GM12878 (cell line): ENCODE measurements around the gene TPRN. TPM values are rescaled to one million over a fixed set of nuclear protein-coding genes. Genes with fewer than 3 reads are reported as not detected.

Experiments used
- ATAC-seq: fragments of 200-7000 bp; cut with Tn5 transposase; 3 replicates; pipeline ENCODE4 v1.9.1; 2020; ENCODE audit warnings: mild to moderate bottlenecking, moderate library complexity
- BruUV-seq: library from RNA; stranded (reverse); fragments of 400-500 nt; replicated peaks from 2 replicates; lab custom pipeline; 2021; lab: Mats Ljungman, UMichigan
- CTCF ChIA-PET: fragments of 300-600 bp; sonication (Branson Sonifier 250); formaldehyde crosslinking; extraction: SDS; loops from one replicate; lab custom pipeline; 2021; ENCODE audit warnings: inconsistent platforms; lab: Yijun Ruan, JAX
- POLR2A ChIA-PET: fragments of 350-600 bp; formaldehyde crosslinking; extraction: SDS; loops from one replicate; lab custom pipeline; 2021; ENCODE audit warnings: inconsistent platforms; lab: Charles Lee
- RAD21 ChIA-PET: fragments of 300-600 bp; sonication (Branson Sonifier 250); formaldehyde crosslinking; loops from one replicate; lab custom pipeline; 2023; ENCODE audit warnings: antibody characterized with exemption; ENCODE audit not compliant: unreplicated experiment; lab: Charles Lee
- SMC1A ChIA-PET: fragments of 300-600 bp; sonication (Branson Sonifier 250); formaldehyde crosslinking; loops from one replicate; lab custom pipeline; 2023; ENCODE audit not compliant: unreplicated experiment, uncharacterized antibody; lab: Charles Lee
- DNase-seq: peaks from one replicate; pipeline ENCODE4 v3.0.0-alpha.2; 2011; ENCODE audit warnings: low read depth, low spot score
- FAIRE-seq: peaks from 3 replicates; lab custom pipeline; 2011; peaks lifted over from hg19 to GRCh38; lab: Jason Lieb, UNC
- H2AFZ ChIP-seq: 2 replicates; pipeline ENCODE4 v1.6.0; 2011; ENCODE audit warnings: low read depth, low read length, control low read depth; ENCODE audit not compliant: control insufficient read depth
- H3K27ac ChIP-seq: 2 replicates; pipeline ENCODE4 v1.5.1; 2011; ENCODE audit warnings: control low read depth; ENCODE audit not compliant: control insufficient read depth, insufficient read depth
- H3K27me3 ChIP-seq, 2 experiments: replicated peaks in 1 of 2; 2 replicates each; pipeline versions ENCODE4 v1.6.0 to v1.6.1; 2011; ENCODE audit warnings: low read length in 1 of 2; ENCODE audit not compliant: control insufficient read depth in 2 of 2, insufficient read depth in 2 of 2
- H3K36me3 ChIP-seq, 2 experiments: 2 replicates each; pipeline ENCODE4 v1.5.1; 2011; ENCODE audit warnings: low read length in 1 of 2; ENCODE audit not compliant: control insufficient read depth in 2 of 2, insufficient read depth in 2 of 2
- H3K4me1 ChIP-seq: 2 replicates; pipeline ENCODE4 v1.6.1; 2011; ENCODE audit warnings: mild to moderate bottlenecking, low read length, moderate library complexity, mixed read lengths; ENCODE audit not compliant: control insufficient read depth, insufficient read depth
- H3K4me2 ChIP-seq: 2 replicates; pipeline ENCODE4 v1.6.0; 2011; ENCODE audit warnings: control low read depth; ENCODE audit not compliant: control insufficient read depth, insufficient read depth
- H3K4me3 ChIP-seq: fragments of 200-600 bp; sonication (generic); 2 replicates; pipeline ENCODE4 v1.5.1; 2016
- H3K79me2 ChIP-seq: 2 replicates; pipeline ENCODE4 v1.6.0; 2011; ENCODE audit warnings: low read length; ENCODE audit not compliant: control insufficient read depth, insufficient read depth
- H3K9ac ChIP-seq: 2 replicates; pipeline ENCODE4 v1.8.0; 2011; ENCODE audit warnings: low read length, control low read depth, mixed read lengths; ENCODE audit not compliant: control insufficient read depth, insufficient read depth
- H3K9me3 ChIP-seq: replicated peaks from 3 replicates; pipeline ENCODE4 v1.5.1; 2011; ENCODE audit warnings: mild to moderate bottlenecking, low read length; ENCODE audit not compliant: control insufficient read depth, insufficient read depth
- H4K20me1 ChIP-seq: 2 replicates; pipeline ENCODE4 v1.6.0; 2011; ENCODE audit not compliant: control insufficient read depth, insufficient read depth
- BMI1 ChIP-seq: fragments of 450-650 bp; IDR thresholded peaks from 2 replicates; pipeline ENCODE4 v1.6.1; 2016; ENCODE audit warnings: mild to moderate bottlenecking, moderate library complexity, borderline replicate concordance
- CHD2 ChIP-seq: IDR thresholded peaks from 2 replicates; pipeline ENCODE4 v1.6.1; 2011; ENCODE audit warnings: low read depth, low read length, improper control_type of control experiment, borderline replicate concordance
- ESRRA ChIP-seq: IDR thresholded peaks from 2 replicates; pipeline ENCODE4 v1.6.1; 2012; ENCODE audit warnings: mild to moderate bottlenecking, low read length, improper control_type of control experiment
- EZH2 ChIP-seq: IDR thresholded peaks from 2 replicates; pipeline ENCODE4 v1.6.1; 2012; ENCODE audit warnings: low read depth, mild to moderate bottlenecking, control low read depth, inconsistent platforms, low read length, borderline replicate concordance; ENCODE audit not compliant: control insufficient read depth
- FOXK2 ChIP-seq: fragments of 450-650 bp; IDR thresholded peaks from 2 replicates; pipeline ENCODE4 v1.6.1; 2017; ENCODE audit warnings: mild to moderate bottlenecking, moderate library complexity
- FOXM1 ChIP-seq: IDR thresholded peaks from 2 replicates; pipeline ENCODE4 v1.6.1; 2012; ENCODE audit warnings: low read depth, mild to moderate bottlenecking, inconsistent platforms, low read length, moderate library complexity
- MTA3 ChIP-seq: IDR thresholded peaks from 2 replicates; pipeline ENCODE4 v1.6.1; 2012; ENCODE audit warnings: low read length, inconsistent platforms, borderline replicate concordance
- NFXL1 ChIP-seq: fragments of 450-650 bp; IDR thresholded peaks from 2 replicates; pipeline ENCODE4 v1.6.1; 2017; ENCODE audit warnings: antibody characterized with exemption, mild to moderate bottlenecking, borderline replicate concordance
- NR2C2 ChIP-seq: IDR thresholded peaks from 2 replicates; pipeline ENCODE4 v1.6.1; 2011; ENCODE audit warnings: borderline replicate concordance, low read depth; ENCODE audit not compliant: control insufficient read depth, insufficient read length
- NR2F1 ChIP-seq: fragments of 450-650 bp; conservative IDR thresholded peaks from 2 replicates; pipeline ENCODE4 v1.6.1; 2017; ENCODE audit warnings: mild to moderate bottlenecking
- POLR2A ChIP-seq: IDR thresholded peaks from 2 replicates; pipeline ENCODE4 v1.6.1; 2011; ENCODE audit warnings: low read depth, mild to moderate bottlenecking, low read length
- POLR2AphosphoS5 ChIP-seq: IDR thresholded peaks from 2 replicates; pipeline ENCODE4 v1.6.1; 2011; ENCODE audit warnings: mild to moderate bottlenecking, low read length, inconsistent platforms
- POU2F2 ChIP-seq: IDR thresholded peaks from 3 replicates; pipeline ENCODE4 v1.6.1; 2011; ENCODE audit warnings: low read depth, mild to moderate bottlenecking, low read length, borderline replicate concordance
- RBBP5 ChIP-seq: fragments of 200-600 bp; sonication (generic); conservative IDR thresholded peaks from 2 replicates; pipeline ENCODE4 v1.6.1; 2016
- SMARCA5 ChIP-seq: fragments of 450-650 bp; IDR thresholded peaks from 2 replicates; pipeline ENCODE4 v1.6.1; 2017; ENCODE audit warnings: mild to moderate bottlenecking
- SP1 ChIP-seq: IDR thresholded peaks from one replicate; pipeline ENCODE4 v1.6.1; 2011; ENCODE audit warnings: low read depth, low read length
- TCF7 ChIP-seq: IDR thresholded peaks from 2 replicates; pipeline ENCODE4 v1.6.1; 2014; ENCODE audit warnings: antibody characterized with exemption, borderline replicate concordance
- ZNF217 ChIP-seq: fragments of 450-650 bp; IDR thresholded peaks from 2 replicates; pipeline ENCODE4 v1.6.1; 2017; ENCODE audit warnings: antibody characterized with exemption, mild to moderate bottlenecking
- ZNF622 ChIP-seq: fragments of 450-650 bp; IDR thresholded peaks from 2 replicates; pipeline ENCODE4 v1.6.1; 2017; ENCODE audit warnings: mild to moderate bottlenecking, inconsistent platforms
- WGBS: methylation state at CpG from one replicate; pipeline ENCODE4 v1.1.6; 2016; ENCODE audit warnings: low lambda C conversion rate; ENCODE audit not compliant: insufficient replicate concordance, insufficient coverage; ENCODE audit errors: missing lambda C conversion rate; 5-methylcytosine and 5-hydroxymethylcytosine counted together
- in situ Hi-C: fragments of 300-500 bp; cut with MboI; formaldehyde crosslinking; loops from 9 replicates; pipeline ENCODE4 v1.14.3; 2018; ENCODE audit warnings: mixed read lengths
- intact Hi-C: fragments of 100-400 bp; cut with micrococcal nuclease; formaldehyde crosslinking; loops from one replicate; pipeline ENCODE4 v1.14.2; 2022; ENCODE audit not compliant: unreplicated experiment
- polyA plus RNA-seq, 11 experiments: library from polyadenylated mRNA; depleted of rRNA in 4 of 11; unstranded in 6 of 11; stranded (reverse) in 5 of 11; fragments of >200 nt; fragmentation: Nextera tagmentation in 4 of 11; fragmentation: Illumina TruSeq in 1 of 11; extraction: Ambion mirVana in 4 of 11; extraction: Trizol in 1 of 11; gene quantifications; 1 replicate in 1 of 11; 2 replicates in 10 of 11; pipeline versions ENCODE4 v1.2.1 to v1.2.3, GENCODE V29; 2011 to 2016; ENCODE audit warnings: inconsistent platforms in 2 of 11, missing spikeins in 2 of 11, low read depth in 1 of 11
- total RNA-seq, 4 experiments: library from RNA; depleted of rRNA in 3 of 4; stranded (reverse); fragments of >200 nt in 3 of 4; fragmentation: Illumina TruSeq in 1 of 4; extraction: Trizol in 1 of 4; gene quantifications; 2 replicates each; pipeline versions ENCODE4 v1.2.1 to v1.2.3, GENCODE V29; 2013 to 2021
- TF ChIP-seq, protein P1 (sequence below): IDR thresholded peaks from 2 replicates; pipeline ENCODE4 v1.6.1; 2012; ENCODE audit warnings: low read depth, low read length, improper control_type of control experiment

TPRN gene
- total and polyA plus RNA-seq, 10 of the 15 experiments (the other 5 are each of a cell fraction or from before 2014, with no cell fraction given): 0.18 to 19.5 (median 3.1) TPM

- WGBS: 63% methylated on average over 6 of the region's 6 CpGs
- intact Hi-C loops: no loop called here
- H3K4me1 ChIP-seq: peaks cover 15% of the 10 kb centered on the region
Measured at GRCh38 chr9:137247916-137248175, 47.3 kb upstream of the TPRN start.

DNA sequence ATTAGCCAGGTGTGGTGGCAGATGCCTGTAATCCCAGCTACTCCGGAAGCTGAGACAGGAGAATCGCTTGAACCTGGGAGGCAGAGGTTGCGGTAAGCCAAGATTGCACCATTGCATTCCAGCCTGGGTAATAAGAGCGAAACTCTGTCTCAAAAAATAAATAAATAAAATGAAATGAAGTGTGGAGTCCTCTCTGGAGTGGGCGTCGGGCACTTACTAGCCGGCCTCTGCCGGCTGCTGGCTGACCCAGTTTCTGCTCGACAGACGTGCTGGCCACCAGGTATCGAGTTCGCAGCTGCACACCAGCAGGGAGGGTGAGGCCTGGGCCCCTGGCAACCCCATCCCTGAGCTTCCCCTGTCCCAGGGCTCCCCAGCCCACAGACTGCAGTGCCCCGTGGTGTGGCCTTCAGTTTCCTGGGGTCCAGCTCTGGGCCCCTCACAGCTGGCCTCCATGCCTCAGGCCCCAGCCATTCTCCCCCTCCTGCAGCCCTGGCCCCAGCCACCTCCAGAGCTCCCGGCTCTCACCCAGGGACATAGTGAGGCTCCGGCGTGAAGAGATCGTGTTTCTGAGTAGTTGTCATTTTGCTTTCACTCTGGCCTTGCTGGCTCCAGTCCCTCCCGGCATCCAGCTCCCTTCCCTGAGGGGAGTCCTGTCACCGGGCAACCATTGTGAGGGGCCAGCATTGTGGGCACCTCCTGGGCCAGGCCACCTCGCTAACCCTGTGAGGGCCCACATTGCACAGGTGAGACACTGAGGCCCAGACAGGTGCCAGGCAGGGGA, 46.8 kb upstream of the TPRN start:
- POLR2A ChIA-PET: no interaction called here
- Histone ChIP-seq H3K4me2 (no peak overlapping the region), H4K20me1 (peaks cover under 1% of the 10 kb centered on the region; the same call in 1 of the 2 replicates), H3K79me2 (peaks cover 13% of the 10 kb centered on the region), H3K9me3 (no peaks in the 10 kb centered on the region), H3K9ac (no peak overlapping the region), H3K27me3 (no peaks in the 10 kb centered on the region), H3K4me1 (peaks cover 20% of the 10 kb centered on the region), H3K27ac (no peak overlapping the region), H3K4me3 (no peak overlapping the region), H3K36me3 (peaks cover 8 to 12% of the 10 kb centered on the region in 2 experiments), H2AFZ (no peak overlapping the region)
- SMC1A ChIA-PET: no interaction called here
- FAIRE-seq (no peak), ATAC-seq (no peak), DNase-seq (no peak)
- intact Hi-C loops (no loop called here), in situ Hi-C loops (no loop called here)
- RAD21 ChIA-PET: no interaction called here
- 83% methylated on average over 20 of the region's 20 CpGs for WGBS
- no TSS peak for BruUV-seq
- CTCF ChIA-PET: no interaction called here
- TF ChIP-seq POLR2A (no peak), NR2C2 (no peak), EZH2 (no peak), ESRRA (no peak), TCF7 (no peak), FOXM1 (no peak), FOXK2 (no peak), POLR2AphosphoS5 (no peak), MTA3 (no peak), SMARCA5 (no peak), ZNF217 (no peak), SP1 (no peak), CHD2 (no peak), NFXL1 (no peak), RBBP5 (no peak), NR2F1 (no peak), BMI1 (no peak), ZNF622 (no peak)
- TF ChIP-seq, protein P1, sequence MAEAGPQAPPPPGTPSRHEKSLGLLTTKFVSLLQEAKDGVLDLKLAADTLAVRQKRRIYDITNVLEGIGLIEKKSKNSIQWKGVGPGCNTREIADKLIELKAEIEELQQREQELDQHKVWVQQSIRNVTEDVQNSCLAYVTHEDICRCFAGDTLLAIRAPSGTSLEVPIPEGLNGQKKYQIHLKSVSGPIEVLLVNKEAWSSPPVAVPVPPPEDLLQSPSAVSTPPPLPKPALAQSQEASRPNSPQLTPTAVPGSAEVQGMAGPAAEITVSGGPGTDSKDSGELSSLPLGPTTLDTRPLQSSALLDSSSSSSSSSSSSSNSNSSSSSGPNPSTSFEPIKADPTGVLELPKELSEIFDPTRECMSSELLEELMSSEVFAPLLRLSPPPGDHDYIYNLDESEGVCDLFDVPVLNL: no peak

More at GRCh38 chr9:137247916-137248175, 47.3 kb upstream of the TPRN start:
- no peak overlapping the region for H3K4me3 ChIP-seq
- TF ChIP-seq TCF7 (no peak), POU2F2 (no peak)
- ChIA-PET SMC1A (no interaction called here), POLR2A (interaction anchor here (0.6 kb wide), 1 partner anchor 15 kb away, joined by 3 read pairs; no protein-coding TSS in a partner anchor), RAD21 (no interaction called here), CTCF (no interaction called here)
- DNase-seq (no peak), ATAC-seq (no peak), FAIRE-seq (no peak)
- BruUV-seq: no TSS peak
- H3K9ac ChIP-seq: no peak overlapping the region
- H3K9me3 ChIP-seq: no peaks in the 10 kb centered on the region
- H3K79me2 ChIP-seq: peaks cover 8% of the 10 kb centered on the region
- no peaks in the 10 kb centered on the region for H4K20me1 ChIP-seq
- in situ Hi-C loops: no loop called here
- H2AFZ ChIP-seq: no peak overlapping the region
- H3K36me3 ChIP-seq: peaks cover 6 to 7% of the 10 kb centered on the region in 2 experiments
- no peaks in the 10 kb centered on the region for H3K27me3 ChIP-seq
- H3K27ac ChIP-seq: no peak overlapping the region
- no peak overlapping the region for H3K4me2 ChIP-seq
